K562 (cell line): ENCODE measurements around the gene PHF21B.

Experiments used
- CEBPB ChIP-seq: fragments of 450-650 bp; IDR thresholded peaks from 2 replicates; pipeline ENCODE4 v1.6.1; 2016; ENCODE audit warnings: missing genetic modification characterization, missing compliant biosample characterization
- CREM ChIP-seq: IDR thresholded peaks from 2 replicates; pipeline ENCODE4 v1.6.1; 2014; ENCODE audit warnings: antibody characterized with exemption, low read depth
- NFE2L1 ChIP-seq: fragments of 450-650 bp; IDR thresholded peaks from 2 replicates; pipeline ENCODE4 v1.6.1; 2016; ENCODE audit warnings: missing genetic modification characterization, low read depth, mild to moderate bottlenecking, missing compliant biosample characterization, moderate library complexity, borderline replicate concordance
- ZFP36 ChIP-seq: fragments of 150-350 bp; IDR thresholded peaks from 2 replicates; pipeline ENCODE4 v1.6.1; 2018; ENCODE audit warnings: low read length, low read depth; ENCODE audit not compliant: partially characterized antibody
- TF ChIP-seq, protein P1 (sequence below), 2 experiments: fragments of 450-650 bp; conservative IDR thresholded peaks; 2 replicates each; pipeline ENCODE4 v1.6.1; 2017; ENCODE audit warnings: mild to moderate bottlenecking in 2 of 2, moderate library complexity in 2 of 2
- TF ChIP-seq, protein P2 (sequence below): sonication (generic); formaldehyde crosslinking; IDR thresholded peaks from 2 replicates; pipeline ENCODE4 v1.8.1; 2022; ENCODE audit warnings: missing genetic modification reagents
- TF ChIP-seq, protein P3 (sequence below), 3 experiments: IDR thresholded peaks in 2 of 3; conservative IDR thresholded peaks in 1 of 3; 2 replicates each; pipeline ENCODE4 v1.5.1; 2011 to 2012; ENCODE audit warnings: low read length in 3 of 3, mild to moderate bottlenecking in 3 of 3, control low read depth in 2 of 3, improper control_type of control experiment in 1 of 3, inconsistent platforms in 1 of 3, low read depth in 1 of 3, mixed read lengths in 1 of 3, moderate library complexity in 1 of 3; ENCODE audit not compliant: insufficient read depth in 2 of 3
- TF ChIP-seq, protein P4 (sequence below): sonication (generic); formaldehyde crosslinking; IDR thresholded peaks from 2 replicates; pipeline ENCODE4 v1.8.1; 2022; ENCODE audit warnings: missing genetic modification reagents

DNA sequence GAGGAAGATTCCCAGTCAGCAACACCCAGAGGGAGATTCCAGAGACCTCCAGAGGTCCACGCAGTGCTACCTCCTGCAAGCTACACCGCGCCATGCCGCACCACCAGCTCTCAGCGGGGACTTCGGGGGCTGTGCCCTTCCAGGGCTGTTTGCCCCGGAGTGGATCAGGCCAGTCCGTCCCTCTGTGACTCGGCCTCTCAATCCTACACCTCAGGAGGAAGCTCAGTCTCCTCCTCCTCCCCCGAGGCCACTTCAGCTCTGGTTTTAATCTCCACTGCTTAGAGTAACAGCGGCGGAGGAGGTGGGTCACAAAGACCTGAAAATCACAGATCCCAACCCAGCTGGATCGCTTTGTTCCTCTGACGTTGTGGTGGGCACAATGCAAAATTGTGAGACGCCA, 68.6 kb downstream of the PHF21B start:
- no peak for TF ChIP-seq NFE2L1 (tag)
- TF ChIP-seq, protein P1, sequence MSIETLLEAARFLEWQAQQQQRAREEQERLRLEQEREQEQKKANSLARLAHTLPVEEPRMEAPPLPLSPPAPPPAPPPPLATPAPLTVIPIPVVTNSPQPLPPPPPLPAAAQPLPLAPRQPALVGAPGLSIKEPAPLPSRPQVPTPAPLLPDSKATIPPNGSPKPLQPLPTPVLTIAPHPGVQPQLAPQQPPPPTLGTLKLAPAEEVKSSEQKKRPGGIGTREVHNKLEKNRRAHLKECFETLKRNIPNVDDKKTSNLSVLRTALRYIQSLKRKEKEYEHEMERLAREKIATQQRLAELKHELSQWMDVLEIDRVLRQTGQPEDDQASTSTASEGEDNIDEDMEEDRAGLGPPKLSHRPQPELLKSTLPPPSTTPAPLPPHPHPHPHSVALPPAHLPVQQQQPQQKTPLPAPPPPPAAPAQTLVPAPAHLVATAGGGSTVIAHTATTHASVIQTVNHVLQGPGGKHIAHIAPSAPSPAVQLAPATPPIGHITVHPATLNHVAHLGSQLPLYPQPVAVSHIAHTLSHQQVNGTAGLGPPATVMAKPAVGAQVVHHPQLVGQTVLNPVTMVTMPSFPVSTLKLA (conservative IDR thresholded peaks at IDR 0.05): no peak
- TF ChIP-seq CREM: no peak
- TF ChIP-seq, protein P2, sequence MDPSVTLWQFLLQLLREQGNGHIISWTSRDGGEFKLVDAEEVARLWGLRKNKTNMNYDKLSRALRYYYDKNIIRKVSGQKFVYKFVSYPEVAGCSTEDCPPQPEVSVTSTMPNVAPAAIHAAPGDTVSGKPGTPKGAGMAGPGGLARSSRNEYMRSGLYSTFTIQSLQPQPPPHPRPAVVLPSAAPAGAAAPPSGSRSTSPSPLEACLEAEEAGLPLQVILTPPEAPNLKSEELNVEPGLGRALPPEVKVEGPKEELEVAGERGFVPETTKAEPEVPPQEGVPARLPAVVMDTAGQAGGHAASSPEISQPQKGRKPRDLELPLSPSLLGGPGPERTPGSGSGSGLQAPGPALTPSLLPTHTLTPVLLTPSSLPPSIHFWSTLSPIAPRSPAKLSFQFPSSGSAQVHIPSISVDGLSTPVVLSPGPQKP (CRISPR knock-in tag): no peak
- no peak for TF ChIP-seq CEBPB (tag)
- no peak for TF ChIP-seq ZFP36
- TF ChIP-seq, protein P3, sequence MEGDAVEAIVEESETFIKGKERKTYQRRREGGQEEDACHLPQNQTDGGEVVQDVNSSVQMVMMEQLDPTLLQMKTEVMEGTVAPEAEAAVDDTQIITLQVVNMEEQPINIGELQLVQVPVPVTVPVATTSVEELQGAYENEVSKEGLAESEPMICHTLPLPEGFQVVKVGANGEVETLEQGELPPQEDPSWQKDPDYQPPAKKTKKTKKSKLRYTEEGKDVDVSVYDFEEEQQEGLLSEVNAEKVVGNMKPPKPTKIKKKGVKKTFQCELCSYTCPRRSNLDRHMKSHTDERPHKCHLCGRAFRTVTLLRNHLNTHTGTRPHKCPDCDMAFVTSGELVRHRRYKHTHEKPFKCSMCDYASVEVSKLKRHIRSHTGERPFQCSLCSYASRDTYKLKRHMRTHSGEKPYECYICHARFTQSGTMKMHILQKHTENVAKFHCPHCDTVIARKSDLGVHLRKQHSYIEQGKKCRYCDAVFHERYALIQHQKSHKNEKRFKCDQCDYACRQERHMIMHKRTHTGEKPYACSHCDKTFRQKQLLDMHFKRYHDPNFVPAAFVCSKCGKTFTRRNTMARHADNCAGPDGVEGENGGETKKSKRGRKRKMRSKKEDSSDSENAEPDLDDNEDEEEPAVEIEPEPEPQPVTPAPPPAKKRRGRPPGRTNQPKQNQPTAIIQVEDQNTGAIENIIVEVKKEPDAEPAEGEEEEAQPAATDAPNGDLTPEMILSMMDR (IDR thresholded peaks at IDR 0.05 in 2 of 3, conservative IDR thresholded peaks at IDR 0.05 in 1 of 3; ENCODE audit: insufficient read depth in 2 of 3, low read depth in 1 of 3, low read length in 3 of 3): no peak
- TF ChIP-seq, protein P4, sequence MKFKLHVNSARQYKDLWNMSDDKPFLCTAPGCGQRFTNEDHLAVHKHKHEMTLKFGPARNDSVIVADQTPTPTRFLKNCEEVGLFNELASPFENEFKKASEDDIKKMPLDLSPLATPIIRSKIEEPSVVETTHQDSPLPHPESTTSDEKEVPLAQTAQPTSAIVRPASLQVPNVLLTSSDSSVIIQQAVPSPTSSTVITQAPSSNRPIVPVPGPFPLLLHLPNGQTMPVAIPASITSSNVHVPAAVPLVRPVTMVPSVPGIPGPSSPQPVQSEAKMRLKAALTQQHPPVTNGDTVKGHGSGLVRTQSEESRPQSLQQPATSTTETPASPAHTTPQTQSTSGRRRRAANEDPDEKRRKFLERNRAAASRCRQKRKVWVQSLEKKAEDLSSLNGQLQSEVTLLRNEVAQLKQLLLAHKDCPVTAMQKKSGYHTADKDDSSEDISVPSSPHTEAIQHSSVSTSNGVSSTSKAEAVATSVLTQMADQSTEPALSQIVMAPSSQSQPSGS (CRISPR knock-in tag): no peak
